K562 (cell line): ENCODE results near the gene EPN2. TPM values are rescaled to one million over a fixed set of nuclear protein-coding genes. Genes with fewer than 3 reads are reported as not detected.
"Not testable (repeated sequence)": the region's sequence is repeated elsewhere in the genome, so short reads cannot be mapped to it uniquely, and the experiment has no call there.

Experiments
- ATAC-seq: fragments of 200-7000 bp; cut with Tn5 transposase; 3 replicates; pipeline ENCODE4 v1.9.1; 2020; ENCODE audit warnings: moderate library complexity
- BruUV-seq: library from RNA; stranded (reverse); fragments of 400-500 nt; replicated peaks from 2 replicates; lab custom pipeline; 2021; lab: Mats Ljungman, UMichigan
- CTCF ChIA-PET: fragments of 300-600 bp; formaldehyde crosslinking; extraction: SDS; loops from one replicate; lab custom pipeline; 2021; ENCODE audit warnings: low intra/inter-chr PET ratio; lab: Yijun Ruan, JAX
- POLR2A ChIA-PET: fragments of 300-600, 350-650 bp; sonication (Branson Sonifier 250); formaldehyde crosslinking; extraction: SDS; loops from one replicate; lab custom pipeline; 2021; ENCODE audit warnings: antibody characterized with exemption, inconsistent platforms; lab: Yijun Ruan, JAX
- DNase-seq, 4 experiments: peaks; one replicate each; pipeline versions ENCODE4 v3.0.0 to v3.0.0-alpha.2; 2011 to 2018; ENCODE audit warnings: low spot score in 3 of 4, mixed read lengths in 3 of 4; ENCODE audit errors: extremely low read depth in 1 of 4
- FAIRE-seq: peaks from 2 replicates; lab custom pipeline; 2011; peaks lifted over from hg19 to GRCh38; lab: Jason Lieb, UNC
- H2AFZ ChIP-seq: 2 replicates; pipeline ENCODE4 v1.6.0; 2011; ENCODE audit warnings: low read depth, low read length, control low read depth, inconsistent platforms
- H3K27ac ChIP-seq: fragments of 200-600 bp; 3 replicates; pipeline ENCODE4 v1.8.0; 2011; ENCODE audit warnings: low read depth, mild to moderate bottlenecking, control low read depth, inconsistent platforms, low read length, moderate library complexity, mixed read lengths; ENCODE audit errors: extremely low read depth
- H3K27me3 ChIP-seq, 2 experiments: fragments of 300-600 bp in 1 of 2; 2 replicates in 1 of 2; 3 replicates in 1 of 2; pipeline versions ENCODE4 v1.6.0 to v1.8.0; 2011; ENCODE audit warnings: inconsistent platforms in 2 of 2, low read length in 2 of 2, mild to moderate bottlenecking in 1 of 2, mixed read lengths in 1 of 2, moderate library complexity in 1 of 2; ENCODE audit not compliant: control insufficient read depth in 2 of 2, insufficient read depth in 2 of 2
- H3K36me3 ChIP-seq: fragments of 300-600 bp; 3 replicates; pipeline ENCODE4 v1.8.0; 2011; ENCODE audit warnings: mild to moderate bottlenecking, low read length, inconsistent platforms; ENCODE audit not compliant: control insufficient read depth, insufficient read depth
- H3K4me1 ChIP-seq, 2 experiments: fragments of 200-600 bp in 1 of 2; replicated peaks in 1 of 2; 2 replicates in 1 of 2; 3 replicates in 1 of 2; pipeline versions ENCODE4 v1.5.1 to v1.8.0; 2011; ENCODE audit warnings: inconsistent platforms in 2 of 2, low read length in 2 of 2, mild to moderate bottlenecking in 1 of 2, mixed read lengths in 1 of 2, moderate library complexity in 1 of 2; ENCODE audit not compliant: control insufficient read depth in 2 of 2, insufficient read depth in 2 of 2
- H3K4me2 ChIP-seq: 2 replicates; pipeline ENCODE4 v1.6.1; 2011; ENCODE audit warnings: low read length, control low read depth, inconsistent platforms, mixed read lengths; ENCODE audit not compliant: insufficient read depth
- H3K4me3 ChIP-seq: fragments of 200-600 bp; sonication (generic), shearing (Covaris generic); 2 replicates; pipeline ENCODE4 v1.5.1; 2016; ENCODE audit warnings: control low read depth, inconsistent platforms
- H3K79me2 ChIP-seq: fragments of 200-600 bp; 3 replicates; pipeline ENCODE4 v1.8.0; 2011; ENCODE audit warnings: low read length, inconsistent platforms; ENCODE audit not compliant: control insufficient read depth, insufficient read depth
- H3K9ac ChIP-seq, 2 experiments: 2 replicates each; pipeline versions ENCODE4 v1.6.0 to v1.6.1; 2011; ENCODE audit warnings: low read depth in 2 of 2, low read length in 2 of 2, control low read depth in 1 of 2, inconsistent platforms in 1 of 2, mild to moderate bottlenecking in 1 of 2, mixed read lengths in 1 of 2; ENCODE audit not compliant: insufficient read depth in 1 of 2
- H3K9me1 ChIP-seq: one replicate; pipeline ENCODE4 v1.6.0; 2011; ENCODE audit warnings: inconsistent platforms, mild to moderate bottlenecking, low read length, moderate library complexity; ENCODE audit not compliant: control insufficient read depth, insufficient read depth
- H3K9me3 ChIP-seq: replicated peaks from 2 replicates; pipeline ENCODE4 v1.5.1; 2011; ENCODE audit warnings: low read depth, low read length, inconsistent platforms; ENCODE audit not compliant: control insufficient read depth, insufficient read depth
- H4K20me1 ChIP-seq: replicated peaks from 2 replicates; pipeline ENCODE4 v1.6.1; 2011; ENCODE audit warnings: low read length, inconsistent platforms, mixed read lengths; ENCODE audit not compliant: control insufficient read depth, insufficient read depth
- CBX1 ChIP-seq: sonication (generic); IDR thresholded peaks from 2 replicates; pipeline ENCODE4 v1.6.1; 2016; ENCODE audit warnings: antibody characterized with exemption, low read depth, mild to moderate bottlenecking
- ETV6 ChIP-seq, 3 experiments: fragments of 150-350 bp in 1 of 3; sonication (generic) in 1 of 3; formaldehyde crosslinking in 1 of 3; IDR thresholded peaks; 2 replicates each; pipeline versions ENCODE4 v1.6.1 to v1.8.0; 2014 to 2022; ENCODE audit warnings: borderline replicate concordance in 2 of 3, low read depth in 2 of 3, antibody characterized with exemption in 1 of 3, low read length in 1 of 3, mild to moderate bottlenecking in 1 of 3, missing genetic modification reagents in 1 of 3
- GTF2E2 ChIP-seq: fragments of 200-800 bp; sonication (Bioruptor generic); IDR thresholded peaks from 2 replicates; pipeline ENCODE4 v1.6.1; 2016; ENCODE audit warnings: missing genetic modification characterization, missing compliant biosample characterization
- MAZ ChIP-seq, 2 experiments: fragments of 450-650 bp in 1 of 2; sonication (generic) in 1 of 2; formaldehyde crosslinking; IDR thresholded peaks in 1 of 2; conservative IDR thresholded peaks in 1 of 2; 2 replicates each; pipeline versions ENCODE4 v1.4.0 to v1.5.0; 2020; ENCODE audit warnings: mild to moderate bottlenecking in 1 of 2, missing genetic modification reagents in 1 of 2
- MITF ChIP-seq: IDR thresholded peaks from 2 replicates; pipeline ENCODE4 v1.6.1; 2014; ENCODE audit warnings: antibody characterized with exemption
- NFE2 ChIP-seq: IDR thresholded peaks from 2 replicates; pipeline ENCODE4 v1.6.1; 2014; ENCODE audit warnings: antibody characterized with exemption, low read depth
- RNF2 ChIP-seq: sonication (generic); IDR thresholded peaks from 2 replicates; pipeline ENCODE4 v1.6.1; 2016
- RUNX1 ChIP-seq: sonication (generic); IDR thresholded peaks from 2 replicates; pipeline ENCODE4 v1.6.1; 2016; ENCODE audit warnings: antibody characterized with exemption, low read depth
- ZBTB40 ChIP-seq, 2 experiments: fragments of 450-650 bp in 1 of 2; sonication (generic) in 1 of 2; formaldehyde crosslinking in 1 of 2; IDR thresholded peaks; 2 replicates each; pipeline versions ENCODE4 v1.7.1 to v1.9.0; 2016 to 2022; ENCODE audit warnings: inconsistent platforms in 1 of 2, mild to moderate bottlenecking in 1 of 2, missing genetic modification reagents in 1 of 2
- WGBS: fragments of 100-300 bp; shearing (Covaris generic); methylation state at CpG from one replicate; pipeline ENCODE4 v1.1.6; 2016; ENCODE audit warnings: low coverage, mixed read lengths; ENCODE audit not compliant: insufficient coverage; ENCODE audit errors: missing lambda C conversion rate; 5-methylcytosine and 5-hydroxymethylcytosine counted together
- in situ Hi-C: fragments of 300-500 bp; cut with MboI; formaldehyde crosslinking; loops from 4 replicates; pipeline ENCODE4 v1.15.0; 2018; ENCODE audit warnings: inconsistent platforms, mixed read lengths
- intact Hi-C: fragments of 100-400 bp; cut with micrococcal nuclease; formaldehyde crosslinking; loops from 2 replicates; pipeline ENCODE4 v1.14.2; 2022
- polyA plus RNA-seq, 8 experiments: library from polyadenylated mRNA; depleted of rRNA in 4 of 8; stranded (reverse) in 5 of 8; unstranded in 3 of 8; fragments of >200 nt; fragmentation: Nextera tagmentation in 2 of 8; fragmentation: Illumina TruSeq in 1 of 8; extraction: Ambion mirVana in 2 of 8; extraction: Trizol in 1 of 8; gene quantifications; 2 replicates each; pipeline versions ENCODE4 v1.2.1 to v1.2.3, GENCODE V29; 2011 to 2014; ENCODE audit warnings: inconsistent platforms in 1 of 8, missing spikeins in 1 of 8
- total RNA-seq, 7 experiments: library from RNA; depleted of rRNA in 6 of 7; stranded (reverse); fragments of >200 nt in 6 of 7; fragmentation: Illumina TruSeq in 2 of 7; extraction: Trizol in 2 of 7; gene quantifications; 2 replicates each; pipeline versions ENCODE4 v1.2.1 to v1.2.3, GENCODE V29; 2011 to 2021; ENCODE audit warnings: low replicate concordance in 1 of 7

Gene EPN2
- total and polyA plus RNA-seq, 9 of the 15 experiments (the other 6 are each of a cell fraction or from before 2014, with no cell fraction given) = 1.0 to 12.9 (median 8.9) TPM

GRCh38 chr17:19187883-19188869 lies 49.0 kb upstream of the EPN2 start:
- H3K36me3 ChIP-seq; H3K4me3 ChIP-seq; H3K9me1 ChIP-seq; H4K20me1 ChIP-seq; in situ Hi-C loops; H3K79me2 ChIP-seq; intact Hi-C loops; H2AFZ ChIP-seq; CTCF ChIA-PET; H3K27me3 ChIP-seq; FAIRE-seq; H3K9me3 ChIP-seq; DNase-seq; H3K27ac ChIP-seq; H3K9ac ChIP-seq; POLR2A ChIA-PET; H3K4me2 ChIP-seq; H3K4me1 ChIP-seq; TF ChIP-seq ZBTB40 (IDR thresholded peaks at IDR 0.05); ETV6 (CRISPR knock-in tag; IDR thresholded peaks at IDR 0.05; ENCODE audit: borderline replicate concordance): not testable (repeated sequence)
- WGBS = 0% methylated on average over 8 of the region's 62 CpGs
- BruUV-seq = TSS peak; percentile 100
- peak; percentile 43 for ATAC-seq
- TF ChIP-seq MAZ (CRISPR knock-in tag; conservative IDR thresholded peaks at IDR 0.05 in 1 of 2, IDR thresholded peaks at IDR 0.05 in 1 of 2) (peak in 1 of 2 experiments; percentile 77; a peak in 2 of 4 replicates), RUNX1 (peak; percentile 92), RNF2 (peak; percentile 80), NFE2 (peak; percentile 12; the same call in 1 of the 2 replicates), GTF2E2 (peak; percentile 47; the same call in 1 of the 2 replicates), ZBTB40 (CRISPR knock-in tag; IDR thresholded peaks at IDR 0.05) (peak; percentile 72), MITF (0 out of 2 replicates have a peak, but pooled peaks have one; percentile 36), CBX1 (peak; percentile 93), ETV6 (IDR thresholded peaks at IDR 0.05; ENCODE audit: borderline replicate concordance in 1 of 2, low read depth in 2 of 2, low read length in 1 of 2) (0 out of 4 replicates have a peak, but pooled peaks of 1 of the 2 experiments have one; percentile 43)
